HG03066 (cell line): Measurements from ENCODE around the gene LRRC61.
"Not testable (repeated sequence)": the region's sequence is repeated elsewhere in the genome, so short reads cannot be mapped to it uniquely, and the experiment has no call there.

Experiments
- ATAC-seq: cut with Tn5 transposase; IDR thresholded peaks from one replicate; pipeline ENCODE4 v1.9.1; 2021; ENCODE audit warnings: low read depth; ENCODE audit not compliant: unreplicated experiment

Gene LRRC61

GRCh38 chr7:150306377-150306776 is 16.8 kb upstream of the LRRC61 start:
- ATAC-seq, result not testable (repeated sequence)

DNA sequence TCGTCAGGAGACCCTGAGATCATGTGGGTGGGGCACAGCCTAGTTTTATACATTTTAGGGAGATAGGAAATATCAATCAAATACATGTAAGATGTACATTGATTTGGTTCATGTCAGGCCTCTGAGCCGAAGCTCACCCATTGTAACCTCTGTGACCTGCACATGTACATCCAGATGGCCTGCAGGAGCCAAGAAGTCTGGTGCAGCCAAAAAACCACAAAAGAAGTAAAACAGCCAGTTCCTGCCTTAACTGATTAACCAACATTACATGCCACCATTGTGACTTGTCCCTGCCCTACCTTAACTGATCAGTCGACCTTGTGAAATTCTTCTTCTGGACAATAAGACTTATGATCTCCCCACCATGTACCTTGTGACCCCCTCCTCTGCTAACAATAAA is 16.0 kb upstream of the LRRC61 start:
- no peak for ATAC-seq

GRCh38 chr7:150307904-150308303 is 15.3 kb upstream of the LRRC61 start:
- ATAC-seq, result no peak

- ATAC-seq, result no peak
These were observed 14.6 kb upstream of the LRRC61 start for GRCh38 chr7:150308575-150308974.

- no peak for ATAC-seq
These were observed 12.0 kb upstream of the LRRC61 start for GRCh38 chr7:150311146-150311545.

- no peak for ATAC-seq
These were observed 11.4 kb upstream of the LRRC61 start for GRCh38 chr7:150311711-150312110.

DNA sequence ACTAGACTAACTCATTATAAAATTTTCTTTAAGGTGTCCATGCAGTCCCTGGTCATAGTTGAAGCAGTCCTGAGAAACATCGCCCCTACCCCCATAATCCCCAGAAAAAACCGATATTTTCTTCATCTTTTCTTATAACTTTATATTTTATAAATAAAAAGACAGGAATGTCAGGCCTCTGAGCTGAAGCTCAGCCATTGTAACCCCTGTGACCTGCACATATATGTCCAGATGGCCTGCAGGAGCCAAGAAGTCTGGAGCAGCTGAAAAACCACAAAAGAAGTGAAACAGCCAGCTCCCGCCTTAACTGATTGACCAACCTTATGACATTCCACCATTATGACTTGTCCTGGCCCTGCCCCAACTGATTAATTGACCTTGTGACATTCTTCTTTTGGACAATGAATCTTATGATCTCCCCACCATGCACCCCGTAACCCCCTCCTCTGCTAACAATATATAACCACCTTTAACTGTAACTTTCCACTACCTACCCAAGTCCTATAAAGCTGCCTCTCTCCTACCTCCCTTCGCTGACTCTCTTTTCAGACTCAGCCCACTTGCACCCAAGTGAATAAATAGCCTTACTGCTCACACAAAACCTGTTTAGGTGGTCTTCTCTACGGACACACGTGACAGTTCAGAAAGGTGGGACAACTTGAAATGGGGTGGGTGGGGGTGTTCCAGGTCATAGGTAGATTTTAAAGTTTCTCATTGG is 10.3 kb upstream of the LRRC61 start:
- not testable (repeated sequence) for ATAC-seq

DNA sequence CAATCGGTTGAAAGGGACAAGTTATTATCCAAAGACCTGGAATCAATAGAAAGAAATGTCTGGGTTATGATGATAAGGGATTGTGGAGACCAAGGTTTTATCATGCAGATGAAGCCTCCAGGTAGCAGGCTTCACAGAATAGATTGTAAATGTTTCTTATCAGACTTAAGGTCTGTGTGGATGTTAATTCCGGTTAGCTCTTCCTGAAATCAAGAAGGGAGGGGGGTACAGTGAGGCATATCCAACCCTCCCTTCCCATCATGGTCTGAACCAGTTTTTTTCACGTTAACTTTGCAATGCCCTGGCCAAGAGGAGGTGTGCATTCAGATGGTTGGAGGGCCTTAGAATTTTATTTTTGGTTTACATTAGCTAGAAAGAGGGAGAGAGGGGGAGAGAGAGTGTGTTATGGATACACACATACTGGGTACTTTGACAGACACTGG is 9.8 kb upstream of the LRRC61 start:
- ATAC-seq, result no peak

GRCh38 chr7:150313870-150314269 is 9.3 kb upstream of the LRRC61 start:
- ATAC-seq, result no peak

GRCh38 chr7:150314639-150315239 is 8.4 kb upstream of the LRRC61 start:
- no peak for ATAC-seq

DNA sequence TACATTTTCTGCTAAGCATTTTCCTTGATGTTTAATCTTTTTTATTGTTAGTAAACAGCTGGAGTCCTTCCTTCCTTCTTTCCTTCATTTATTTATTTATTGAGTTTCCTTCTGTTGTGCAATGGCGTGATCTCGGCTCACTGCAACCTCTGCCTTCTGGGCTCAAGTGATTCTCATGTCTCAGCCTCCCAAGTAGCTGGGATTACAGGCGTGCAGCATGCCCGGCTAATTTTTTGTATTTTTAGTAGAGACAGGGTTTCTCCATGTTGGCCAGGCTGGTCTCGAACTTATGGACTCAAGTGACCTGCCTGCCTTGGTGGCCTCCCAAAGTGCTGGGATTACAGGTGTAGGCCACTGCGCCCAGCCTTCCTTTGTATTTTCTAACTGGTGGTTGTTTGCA is 6.2 kb upstream of the LRRC61 start:
- not testable (repeated sequence) for ATAC-seq

GRCh38 chr7:150317748-150318444 is 5.3 kb upstream of the LRRC61 start:
- ATAC-seq, result no peak

DNA sequence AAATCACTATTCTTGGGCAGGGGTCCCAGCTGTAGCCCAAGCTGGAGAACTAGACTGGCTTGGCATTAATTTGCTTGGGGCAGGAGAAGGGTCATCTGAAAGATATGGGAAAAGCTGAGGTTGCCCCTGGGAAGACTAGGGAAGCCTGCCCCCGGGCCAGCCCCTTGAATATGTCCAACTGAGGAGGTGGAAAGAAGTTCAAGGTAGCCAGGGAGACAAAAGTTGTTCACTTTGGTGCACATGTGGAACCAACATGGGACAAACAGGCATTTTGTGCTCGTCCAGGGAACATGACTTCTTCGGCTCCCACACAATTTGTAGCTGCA is 1.4 kb upstream of the LRRC61 start:
- ATAC-seq, result no peak

GRCh38 chr7:150322114-150322832 is 882 bp upstream of the LRRC61 start:
- no peak for ATAC-seq

DNA sequence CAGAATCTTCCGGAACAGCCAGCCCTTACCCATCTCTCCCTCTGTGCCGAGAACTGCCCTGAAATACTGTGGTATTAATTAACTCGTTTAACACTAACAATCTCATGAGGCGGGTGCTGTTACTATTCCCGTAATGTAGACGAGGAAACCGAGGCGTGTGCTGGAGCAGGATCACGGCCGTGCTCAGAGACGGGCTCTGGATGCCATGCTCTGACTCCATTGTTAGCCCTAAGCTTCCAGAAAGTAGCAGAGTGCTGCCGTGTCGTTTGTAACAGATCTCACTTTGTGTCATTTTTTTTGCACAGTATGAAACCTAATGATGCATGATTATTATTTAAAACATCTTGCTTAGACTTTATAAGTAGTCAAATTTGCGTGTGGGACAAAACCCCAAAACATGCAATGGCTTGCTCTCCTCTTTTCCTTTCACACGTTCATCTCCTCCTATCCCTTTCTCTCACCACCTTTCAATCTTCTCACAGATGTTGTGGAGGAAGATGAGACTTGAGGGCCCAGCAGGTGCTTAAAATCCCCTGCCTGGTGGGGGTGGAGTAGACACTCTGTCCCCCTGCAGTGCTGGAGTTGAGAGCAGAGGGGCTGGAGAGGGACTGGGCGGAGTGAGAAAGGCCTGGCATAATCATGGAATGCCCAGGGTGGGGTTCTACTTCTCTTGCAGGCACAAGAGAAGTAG is 672 bp downstream of the LRRC61 start:
- peak; percentile 18 for ATAC-seq

DNA sequence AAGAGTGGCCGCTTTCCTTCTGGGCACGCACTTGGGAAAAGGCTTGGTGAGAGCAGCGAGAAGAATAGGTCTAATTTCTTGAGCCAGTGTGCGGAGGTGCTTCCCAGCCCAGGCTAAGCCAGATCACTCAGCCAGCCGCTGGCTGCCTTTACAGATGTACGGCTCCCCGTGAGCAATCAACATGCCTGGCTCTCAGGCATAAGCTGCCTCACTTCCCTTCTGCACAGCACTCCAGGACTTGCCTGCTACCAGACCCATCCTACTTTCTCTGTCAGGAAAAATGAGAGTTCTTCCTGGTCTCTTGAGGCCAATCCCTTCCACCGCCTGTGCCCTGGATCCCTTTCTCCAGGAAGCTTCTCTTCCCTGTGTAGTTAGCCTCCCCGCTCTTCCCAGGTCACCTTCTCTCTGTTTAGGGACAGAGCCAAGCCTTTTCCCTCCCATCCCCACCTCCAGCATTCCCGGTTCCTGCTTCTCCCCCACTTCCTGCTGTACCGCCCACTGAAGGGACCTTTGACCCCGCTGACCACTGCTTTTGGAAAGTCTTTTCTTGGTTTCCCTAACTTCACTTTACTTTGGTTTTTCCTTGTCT is 1.3 kb downstream of the LRRC61 start:
- no peak for ATAC-seq

- ATAC-seq, result no peak
These were observed 2.0 kb downstream of the LRRC61 start for GRCh38 chr7:150325110-150325611.

GRCh38 chr7:150325901-150326300 is 2.7 kb downstream of the LRRC61 start:
- no peak for ATAC-seq

GRCh38 chr7:150326657-150327268 is 3.6 kb downstream of the LRRC61 start:
- ATAC-seq, result no peak

DNA sequence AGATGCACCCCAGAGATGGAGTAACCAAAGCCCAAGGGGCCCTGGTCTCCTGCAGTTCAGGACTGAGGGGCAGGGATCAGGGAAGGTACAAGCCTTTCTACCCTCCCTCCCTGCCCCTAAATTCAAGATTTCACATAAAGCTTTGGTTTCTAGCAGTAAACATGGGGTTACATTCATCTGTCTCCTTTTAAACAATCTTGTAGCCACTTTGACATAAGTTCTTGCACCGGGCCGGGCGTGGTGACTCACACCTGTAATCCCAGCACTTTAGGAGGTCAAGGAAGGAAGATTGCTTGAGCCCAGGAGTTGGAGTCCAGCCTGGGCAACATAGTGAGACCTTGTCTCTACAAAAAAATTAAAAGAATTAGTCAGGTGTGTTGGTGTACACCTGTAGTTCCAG is 4.2 kb downstream of the LRRC61 start:
- ATAC-seq, result no peak
